Fibroblast of villous mesenchyme (primary cell): ENCODE results near the gene CCDC71. TPM values are rescaled to one million over a fixed set of nuclear protein-coding genes. Genes with fewer than 3 reads are reported as not detected.

Experiments used
- DNase-seq: peaks from one replicate; pipeline ENCODE4 v3.0.0-alpha.2; 2010; ENCODE audit warnings: low read depth
- H3K4me3 ChIP-seq: 2 replicates; pipeline ENCODE4 v1.5.1; 2011; ENCODE audit warnings: low read depth, mild to moderate bottlenecking, low read length
- CTCF ChIP-seq: IDR thresholded peaks from 2 replicates; pipeline ENCODE4 v1.5.1; 2012; ENCODE audit warnings: low read depth, mild to moderate bottlenecking, low read length; ENCODE audit not compliant: insufficient read depth
- total RNA-seq: library from RNA; depleted of rRNA; stranded (reverse); fragments of >200 nt; gene quantifications from 2 replicates; pipeline ENCODE4 v1.2.3, GENCODE V29; 2012

The CCDC71 gene
- total RNA-seq, 1 donor, result 24.2 TPM

DNA sequence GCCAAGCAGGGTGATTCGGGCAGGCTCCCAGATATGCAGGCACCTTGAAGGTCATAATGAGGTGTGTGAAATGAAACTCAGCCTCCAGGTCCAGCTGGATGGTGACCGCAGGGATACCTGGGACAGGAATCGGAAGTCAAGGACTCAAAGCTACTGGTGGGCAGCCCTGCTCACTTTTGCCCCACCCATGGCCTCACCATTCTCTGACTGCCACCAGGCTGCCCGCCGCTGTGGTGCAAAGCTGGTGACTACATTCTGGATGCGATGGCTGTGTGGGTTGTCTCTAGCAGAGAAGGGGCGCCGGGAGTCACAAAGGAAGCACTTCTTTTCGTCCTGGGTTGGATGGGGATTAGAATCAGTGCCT, 34.1 kb downstream of the CCDC71 start:
- H3K4me3 ChIP-seq, result peak overlapping the region; percentile 63
- no peak for TF ChIP-seq CTCF
- DNase-seq, result no peak

- no peak for DNase-seq
- TF ChIP-seq CTCF, result no peak
- H3K4me3 ChIP-seq, result peak overlapping the region; percentile 63
Measured at GRCh38 chr3:49131576-49131975, 34.6 kb downstream of the CCDC71 start.

- no peak for DNase-seq
- TF ChIP-seq CTCF, result no peak
- H3K4me3 ChIP-seq, result no peak overlapping the region
Measured at GRCh38 chr3:49131040-49131439, 35.1 kb downstream of the CCDC71 start.

DNA sequence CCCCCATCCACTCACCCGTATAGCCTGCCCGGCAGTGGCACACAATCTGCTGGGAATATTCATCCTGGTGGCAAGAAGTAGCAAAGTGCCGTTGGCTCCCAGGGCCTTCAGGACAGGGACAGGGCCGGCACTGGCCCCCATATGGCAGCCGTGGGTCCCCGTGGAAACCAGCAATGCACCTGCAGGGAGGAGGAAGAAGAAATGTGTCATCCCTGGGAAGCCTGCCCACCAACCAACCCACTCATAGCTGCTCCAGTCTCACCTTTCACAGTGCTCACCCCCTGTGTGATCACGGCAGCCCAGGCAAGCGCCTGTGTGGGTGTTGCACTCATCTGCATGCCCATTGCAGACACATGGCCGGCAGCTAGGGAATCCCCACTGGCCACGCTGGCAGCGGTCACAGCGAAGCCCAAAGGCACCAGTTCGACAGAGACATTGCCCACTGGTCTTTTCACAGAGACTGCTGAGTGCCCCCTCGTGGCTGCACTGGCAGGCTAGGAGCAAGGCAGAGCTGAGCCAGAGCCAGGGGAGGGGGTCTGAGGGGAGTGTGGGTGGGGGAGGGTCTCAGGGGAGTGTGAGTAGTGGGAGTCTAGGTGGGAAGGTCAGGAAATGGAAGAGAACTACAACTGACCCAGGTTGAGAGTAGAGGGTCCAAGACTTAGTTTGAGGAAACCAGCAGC, 41.0 kb downstream of the CCDC71 start:
- no peak overlapping the region for H3K4me3 ChIP-seq
- DNase-seq, result no peak
- TF ChIP-seq CTCF, result no peak

GRCh38 chr3:49124203-49124602, 41.9 kb downstream of the CCDC71 start:
- no peak for TF ChIP-seq CTCF
- no peak for DNase-seq
- H3K4me3 ChIP-seq, result no peak overlapping the region

DNA sequence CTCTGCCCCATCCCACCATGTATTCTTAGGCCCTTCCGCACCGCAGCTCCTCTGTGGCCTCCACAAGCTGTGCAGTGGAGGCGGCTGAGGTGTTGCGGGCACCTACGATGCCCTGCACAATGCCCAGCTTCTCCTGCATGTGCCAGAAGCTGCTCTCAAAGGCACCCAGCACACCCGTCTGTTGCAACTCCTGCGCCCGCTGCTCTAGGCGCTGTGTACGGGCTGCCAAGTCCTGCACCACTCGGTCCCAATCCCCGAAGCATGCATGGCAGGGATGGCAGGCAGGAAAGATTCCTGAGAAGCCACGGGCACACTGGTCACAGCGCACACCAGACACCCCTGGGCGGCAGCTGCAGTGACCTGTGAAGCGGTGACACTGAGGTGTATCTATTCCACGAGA, 42.4 kb downstream of the CCDC71 start:
- no peak overlapping the region for H3K4me3 ChIP-seq
- TF ChIP-seq CTCF, result no peak
- DNase-seq, result no peak

GRCh38 chr3:49122886-49123545, 43.1 kb downstream of the CCDC71 start:
- no peak overlapping the region for H3K4me3 ChIP-seq
- no peak for DNase-seq
- TF ChIP-seq CTCF, result no peak
